GM10248 (cell line): ENCODE results near the gene RELB.

Experiments
- CTCF ChIA-PET: fragments of 300-600 bp; sonication (Branson Sonifier 250); formaldehyde crosslinking; extraction: SDS; loops from one replicate; lab custom pipeline; 2021; ENCODE audit warnings: antibody characterized with exemption; lab: Yijun Ruan, JAX
- POLR2A ChIA-PET: fragments of 350-650 bp; sonication (Branson Sonifier 250); formaldehyde crosslinking; extraction: SDS; loops from one replicate; lab custom pipeline; 2020; ENCODE audit warnings: antibody characterized with exemption; lab: Yijun Ruan, JAX
- DNase-seq: peaks from one replicate; pipeline ENCODE4 v3.0.0; 2012; ENCODE audit errors: extremely low spot score
- TF ChIP-seq, protein P1 (sequence below): IDR thresholded peaks from 2 replicates; pipeline ENCODE4 v1.5.1; 2012; ENCODE audit warnings: mild to moderate bottlenecking, low read depth; ENCODE audit errors: extremely low read depth, missing control alignments, control extremely low read depth

Gene RELB

GRCh38 chr19:45049073-45049736, 47.9 kb downstream of the RELB start:
- POLR2A ChIA-PET = interaction anchor here (0.6 to 0.7 kb wide), 3 partner anchors 8 to 31 kb away, joined by 3 to 5 read pairs (median 5); no protein-coding TSS in a partner anchor

DNA sequence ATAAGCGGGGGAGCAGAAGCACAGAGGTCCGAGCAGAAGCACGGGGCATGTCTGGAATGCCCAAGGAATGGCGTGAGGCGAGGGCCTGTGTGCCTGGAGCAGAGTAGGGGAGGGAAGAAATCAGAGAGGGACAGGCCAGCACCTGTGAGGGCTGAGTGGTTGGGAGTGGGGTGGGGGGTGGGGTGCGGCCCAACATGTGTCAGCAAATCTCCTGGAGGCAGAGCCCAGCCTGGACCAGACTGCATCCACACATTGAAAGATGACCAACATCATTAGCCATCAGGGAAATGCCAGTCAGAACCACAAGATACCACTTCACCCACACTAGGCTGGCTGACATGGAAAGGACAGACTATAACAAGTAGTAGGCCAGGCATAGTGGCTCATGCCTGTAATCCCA, 48.8 kb downstream of the RELB start:
- ChIA-PET CTCF (interaction anchor here (0.9 to 3.4 kb wide), 3 partner anchors 10 to 43 kb away, joined by 3 to 24 read pairs (median 3); partner anchors contain the start of gene CLASRP), POLR2A (interaction anchor here (0.7 kb wide), 1 partner anchor 10 kb away, joined by 3 read pairs; no protein-coding TSS in a partner anchor)
- DNase-seq = no peak
- TF ChIP-seq, protein P1, sequence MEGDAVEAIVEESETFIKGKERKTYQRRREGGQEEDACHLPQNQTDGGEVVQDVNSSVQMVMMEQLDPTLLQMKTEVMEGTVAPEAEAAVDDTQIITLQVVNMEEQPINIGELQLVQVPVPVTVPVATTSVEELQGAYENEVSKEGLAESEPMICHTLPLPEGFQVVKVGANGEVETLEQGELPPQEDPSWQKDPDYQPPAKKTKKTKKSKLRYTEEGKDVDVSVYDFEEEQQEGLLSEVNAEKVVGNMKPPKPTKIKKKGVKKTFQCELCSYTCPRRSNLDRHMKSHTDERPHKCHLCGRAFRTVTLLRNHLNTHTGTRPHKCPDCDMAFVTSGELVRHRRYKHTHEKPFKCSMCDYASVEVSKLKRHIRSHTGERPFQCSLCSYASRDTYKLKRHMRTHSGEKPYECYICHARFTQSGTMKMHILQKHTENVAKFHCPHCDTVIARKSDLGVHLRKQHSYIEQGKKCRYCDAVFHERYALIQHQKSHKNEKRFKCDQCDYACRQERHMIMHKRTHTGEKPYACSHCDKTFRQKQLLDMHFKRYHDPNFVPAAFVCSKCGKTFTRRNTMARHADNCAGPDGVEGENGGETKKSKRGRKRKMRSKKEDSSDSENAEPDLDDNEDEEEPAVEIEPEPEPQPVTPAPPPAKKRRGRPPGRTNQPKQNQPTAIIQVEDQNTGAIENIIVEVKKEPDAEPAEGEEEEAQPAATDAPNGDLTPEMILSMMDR = no peak

More at GRCh38 chr19:45049073-45049736, 47.9 kb downstream of the RELB start:
- CTCF ChIA-PET = interaction anchor here (0.8 to 3.4 kb wide), 6 partner anchors 9 to 326 kb away, joined by 3 to 24 read pairs (median 3); partner anchors contain the start of gene CLASRP
- TF ChIP-seq, protein P1 = no peak
- no peak for DNase-seq

- TF ChIP-seq, protein P1 = no peak
- ChIA-PET POLR2A (interaction anchor here (2.0 kb wide), 1 partner anchor 11 kb away, joined by 5 read pairs; no protein-coding TSS in a partner anchor), CTCF (interaction anchor here (0.9 to 1.6 kb wide), 4 partner anchors 9 to 197 kb away, joined by 3 to 4 read pairs (median 3); no protein-coding TSS in a partner anchor)
- DNase-seq = no peak
These were observed 50.8 kb downstream of the RELB start for GRCh38 chr19:45051929-45052579.

DNA sequence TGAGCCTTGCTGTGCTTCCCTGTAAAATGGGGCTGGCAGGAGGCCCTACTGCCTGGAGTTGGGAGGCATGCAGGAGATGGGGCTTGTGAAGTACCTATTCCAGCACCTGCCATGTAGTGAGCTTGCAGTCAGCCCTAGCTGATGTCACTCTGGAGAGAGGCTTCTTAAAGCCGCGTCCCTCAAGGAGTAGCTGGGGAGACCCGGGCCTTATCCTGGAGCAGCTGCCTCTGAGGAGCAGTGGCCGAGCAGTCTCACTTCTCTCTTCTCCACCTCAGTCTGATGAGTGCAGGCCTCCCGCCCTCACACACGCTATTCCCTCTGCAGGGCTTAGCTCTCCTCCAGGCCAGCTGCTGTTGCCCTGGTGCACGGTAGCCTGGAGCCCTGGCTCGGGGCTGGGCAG, 55.6 kb downstream of the RELB start:
- DNase-seq = no peak
- ChIA-PET CTCF (interaction anchor here (1.0 to 6.5 kb wide), 5 partner anchors 14 to 153 kb away, joined by 3 to 120 read pairs (median 5); partner anchors contain the start of genes CLASRP and GEMIN7), POLR2A (interaction anchor here (0.6 to 1.0 kb wide), 2 partner anchors 17 to 83 kb away, joined by 6 read pairs; no protein-coding TSS in a partner anchor)
- TF ChIP-seq, protein P1 = no peak

DNA sequence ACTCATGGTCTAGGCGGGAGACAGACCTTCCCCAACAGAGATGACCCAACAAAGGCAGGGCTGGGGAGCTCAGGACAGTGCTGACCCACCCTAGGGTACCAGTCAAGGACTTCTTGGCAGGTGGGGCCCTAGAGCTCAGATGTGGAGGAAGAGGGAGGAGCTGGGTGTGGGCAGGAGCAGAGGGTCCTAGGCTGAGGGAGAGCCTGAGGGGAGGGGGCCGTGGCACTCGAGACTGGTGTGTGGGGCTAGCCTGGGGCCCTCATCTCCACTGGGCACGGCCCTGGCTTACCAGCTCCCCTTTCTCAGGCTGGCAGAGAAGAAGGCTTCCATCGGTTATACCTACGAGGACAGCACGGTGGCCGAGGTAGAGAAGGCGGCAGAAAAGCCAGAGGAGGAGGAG, 56.2 kb downstream of the RELB start:
- ChIA-PET CTCF (interaction anchor here (1.0 to 6.5 kb wide), 6 partner anchors 8 to 154 kb away, joined by 3 to 120 read pairs (median 4); partner anchors contain the start of genes CLASRP and GEMIN7), POLR2A (interaction anchor here (1.0 kb wide), 1 partner anchor 18 kb away, joined by 6 read pairs; no protein-coding TSS in a partner anchor)
- no peak for DNase-seq
- TF ChIP-seq, protein P1 = no peak

DNA sequence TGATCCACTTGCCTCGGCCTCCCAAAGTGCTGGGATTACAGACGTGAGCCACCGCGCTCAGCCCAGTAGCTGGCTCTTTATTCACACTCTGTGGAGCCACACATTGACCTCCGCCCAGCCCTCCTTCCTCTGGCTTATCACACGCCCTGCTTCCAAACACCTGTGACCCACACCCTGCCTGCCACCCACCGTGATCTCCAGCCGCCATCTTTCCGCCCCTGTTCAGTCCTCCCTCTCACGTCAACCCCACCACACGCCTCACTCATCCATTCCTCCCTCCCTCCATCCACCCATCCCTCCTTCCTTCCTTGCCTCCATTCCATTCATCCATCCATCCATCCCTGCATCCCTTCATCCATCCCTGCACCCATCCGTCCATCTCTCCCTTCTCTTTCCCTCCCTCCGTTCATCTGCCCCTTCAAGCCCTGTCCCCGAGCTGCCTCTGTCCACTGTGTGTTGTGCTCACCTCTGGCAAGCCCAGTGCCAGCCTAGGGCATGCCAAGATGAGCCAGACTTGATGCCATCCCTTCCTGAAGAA, 57.4 kb downstream of the RELB start:
- DNase-seq = no peak
- ChIA-PET POLR2A (no interaction called here), CTCF (interaction anchor here (0.6 to 6.5 kb wide), 34 partner anchors 9 to 279 kb away, joined by 3 to 120 read pairs (median 4); partner anchors contain the start of genes CLASRP, PPP1R37 and ZNF296)
- TF ChIP-seq, protein P1 = no peak
